GM18861 (cell line): ENCODE results near the gene NRP1.
A peak's percentile ranks its signal among the peaks of the same experiment; 100 is the strongest.

Experiments
- ATAC-seq: cut with Tn5 transposase; IDR thresholded peaks from one replicate; pipeline ENCODE4 v1.9.1; 2021; ENCODE audit not compliant: unreplicated experiment

Gene NRP1

GRCh38 chr10:33192190-33192589 is 142.3 kb downstream of the NRP1 start:
- no peak for ATAC-seq

- no peak for ATAC-seq
Measured at GRCh38 chr10:33190406-33190805, 144.1 kb downstream of the NRP1 start.

- no peak for ATAC-seq
Measured at GRCh38 chr10:33189808-33190207, 144.7 kb downstream of the NRP1 start.

GRCh38 chr10:33189363-33189762 is 145.1 kb downstream of the NRP1 start:
- ATAC-seq, result no peak

- ATAC-seq, result no peak
Measured at GRCh38 chr10:33187427-33187999, 147.0 kb downstream of the NRP1 start.

- no peak for ATAC-seq
Measured at GRCh38 chr10:33186150-33186549, 148.3 kb downstream of the NRP1 start.

- no peak for ATAC-seq
Measured at GRCh38 chr10:33183655-33184054, 150.8 kb downstream of the NRP1 start.

- no peak for ATAC-seq
Measured at GRCh38 chr10:33180921-33181320, 153.5 kb downstream of the NRP1 start.

- ATAC-seq, result no peak
Measured at GRCh38 chr10:33180390-33180789, 154.1 kb downstream of the NRP1 start.

GRCh38 chr10:33179067-33179466 is 155.4 kb downstream of the NRP1 start:
- no peak for ATAC-seq

GRCh38 chr10:33178026-33178755 is 156.3 kb downstream of the NRP1 start:
- ATAC-seq, result no peak

- no peak for ATAC-seq
Measured at GRCh38 chr10:33176688-33177087, 157.8 kb downstream of the NRP1 start.

- no peak for ATAC-seq
Measured at GRCh38 chr10:33174674-33175434, 159.6 kb downstream of the NRP1 start.

- ATAC-seq, result no peak
Measured at GRCh38 chr10:33165911-33166310, 168.6 kb downstream of the NRP1 start.

- ATAC-seq, result no peak
Measured at GRCh38 chr10:33164060-33164709, 170.3 kb downstream of the NRP1 start.

GRCh38 chr10:33162248-33162575 is 172.3 kb downstream of the NRP1 start:
- ATAC-seq, result no peak

GRCh38 chr10:33161550-33162247 is 172.8 kb downstream of the NRP1 start:
- no peak for ATAC-seq

GRCh38 chr10:33160151-33160550 is 174.3 kb downstream of the NRP1 start:
- no peak for ATAC-seq

- no peak for ATAC-seq
Measured at GRCh38 chr10:33157103-33157502, 177.4 kb downstream of the NRP1 start.

- peak; percentile 73 for ATAC-seq
Measured at GRCh38 chr10:33155720-33156638, 178.5 kb downstream of the NRP1 start.
